H1 (cell line): ENCODE measurements around the gene GRIK1. TPM values are rescaled to one million over a fixed set of nuclear protein-coding genes. Genes with fewer than 3 reads are reported as not detected.

Source experiments
- CTCF ChIA-PET: fragments of 300-600 bp; sonication (Branson Sonifier 250); formaldehyde crosslinking; loops from one replicate; lab custom pipeline; 2021; ENCODE audit not compliant: partially characterized antibody; lab: Charles Lee
- POLR2A ChIA-PET: fragments of 300-600 bp; sonication (Branson Sonifier 250); formaldehyde crosslinking; loops from one replicate; lab custom pipeline; 2021; ENCODE audit warnings: inconsistent platforms; ENCODE audit not compliant: partially characterized antibody; lab: Charles Lee
- DNase-seq, 2 experiments: peaks; one replicate each; pipeline versions ENCODE4 v3.0.0 to v3.0.0-alpha.2; 2010 to 2022; ENCODE audit warnings: low spot score in 2 of 2, low read depth in 1 of 2, mixed read lengths in 1 of 2
- FAIRE-seq: peaks from 2 replicates; lab custom pipeline; 2011; peaks lifted over from hg19 to GRCh38; lab: Jason Lieb, UNC
- H2AFZ ChIP-seq: 2 replicates; pipeline ENCODE4 v1.8.1; 2012; ENCODE audit warnings: low read length, inconsistent platforms
- H2AK5ac ChIP-seq: 2 replicates; pipeline ENCODE4 v1.6.1; 2013; ENCODE audit warnings: low read depth, low read length
- H2BK120ac ChIP-seq: replicated peaks from 2 replicates; pipeline ENCODE3; 2013; ENCODE audit warnings: low read depth, low read length, inconsistent platforms
- H2BK12ac ChIP-seq: 2 replicates; pipeline ENCODE4 v1.6.1; 2013; ENCODE audit warnings: low read depth, low read length
- H2BK15ac ChIP-seq: 2 replicates; pipeline ENCODE4 v1.6.1; 2013; ENCODE audit warnings: low read length
- H2BK20ac ChIP-seq: 2 replicates; pipeline ENCODE4 v1.6.1; 2013; ENCODE audit warnings: low read length
- H2BK5ac ChIP-seq: 2 replicates; pipeline ENCODE4 v1.6.1; 2013; ENCODE audit warnings: low read depth, low read length
- H3K14ac ChIP-seq: 2 replicates; pipeline ENCODE4 v1.6.1; 2013; ENCODE audit warnings: inconsistent platforms; ENCODE audit not compliant: insufficient read length
- H3K18ac ChIP-seq: 2 replicates; pipeline ENCODE4 v1.6.1; 2013; ENCODE audit warnings: low read length; ENCODE audit errors: extremely low read depth
- H3K23ac ChIP-seq: 2 replicates; pipeline ENCODE4 v1.6.1; 2013; ENCODE audit warnings: inconsistent platforms; ENCODE audit not compliant: insufficient read length
- H3K23me2 ChIP-seq: 2 replicates; pipeline ENCODE4 v1.6.1; 2013; ENCODE audit warnings: low read depth, low read length
- H3K27ac ChIP-seq: 2 replicates; pipeline ENCODE4 v1.6.1; 2011; ENCODE audit warnings: low read depth, low read length, inconsistent platforms
- H3K27me3 ChIP-seq, 4 experiments: replicated peaks in 1 of 4; 1 replicate in 1 of 4; 2 replicates in 3 of 4; pipeline versions ENCODE4 v1.6.1 to v1.8.1; 2011 to 2013; ENCODE audit warnings: low read length in 3 of 4, mild to moderate bottlenecking in 3 of 4, inconsistent platforms in 2 of 4, mixed read lengths in 2 of 4, moderate library complexity in 1 of 4; ENCODE audit not compliant: control insufficient read depth in 3 of 4, insufficient read depth in 3 of 4; ENCODE audit errors: extremely low read depth in 1 of 4
- H3K36me3 ChIP-seq, 4 experiments: 2 replicates each; pipeline versions ENCODE4 v1.6.1 to v1.8.1; 2011 to 2013; ENCODE audit warnings: mild to moderate bottlenecking in 4 of 4, low read length in 3 of 4, moderate library complexity in 2 of 4, control low read depth in 1 of 4, inconsistent platforms in 1 of 4; ENCODE audit not compliant: insufficient read depth in 4 of 4, control insufficient read depth in 2 of 4
- H3K4ac ChIP-seq: replicated peaks from 2 replicates; pipeline ENCODE3; 2013; ENCODE audit warnings: low read length, low read depth, mixed read lengths, inconsistent platforms; ENCODE audit not compliant: insufficient read length
- H3K4me1 ChIP-seq, 4 experiments: replicated peaks in 1 of 4; 1 replicate in 1 of 4; 2 replicates in 3 of 4; pipeline versions ENCODE4 v1.6.1 to v1.8.1; 2011 to 2013; ENCODE audit warnings: low read length in 3 of 4, inconsistent platforms in 2 of 4, mixed read lengths in 1 of 4; ENCODE audit not compliant: insufficient read depth in 4 of 4, control insufficient read depth in 3 of 4
- H3K4me2 ChIP-seq, 2 experiments: 2 replicates each; pipeline versions ENCODE4 v1.6.1 to v1.8.1; 2011 to 2013; ENCODE audit warnings: low read depth in 2 of 2, low read length in 2 of 2, control low read depth in 1 of 2, inconsistent platforms in 1 of 2, mild to moderate bottlenecking in 1 of 2; ENCODE audit not compliant: insufficient read depth in 1 of 2
- H3K4me3 ChIP-seq, 4 experiments: fragments of 200-600, 300-600 bp in 1 of 4; sonication (generic), shearing (Covaris generic), sonication (Bioruptor Twin) in 1 of 4; 2 replicates each; pipeline versions ENCODE4 v1.5.1 to v1.8.1; 2011 to 2016; ENCODE audit warnings: low read length in 4 of 4, low read depth in 3 of 4, control low read depth in 2 of 4, inconsistent platforms in 2 of 4, mild to moderate bottlenecking in 2 of 4, mixed read lengths in 1 of 4, moderate library complexity in 1 of 4; ENCODE audit not compliant: insufficient read depth in 2 of 4; ENCODE audit errors: extremely low read depth in 1 of 4
- H3K56ac ChIP-seq: replicated peaks from 2 replicates; pipeline ENCODE3; 2013; ENCODE audit warnings: low read depth, mild to moderate bottlenecking, mixed read lengths, low read length, inconsistent platforms; ENCODE audit not compliant: insufficient read length
- H3K79me1 ChIP-seq: 2 replicates; pipeline ENCODE4 v1.6.1; 2013; ENCODE audit warnings: low read depth, low read length, control low read depth
- H3K79me2 ChIP-seq, 2 experiments: 2 replicates each; pipeline versions ENCODE4 v1.6.1 to v1.8.1; 2012 to 2013; ENCODE audit warnings: low read length in 2 of 2, mild to moderate bottlenecking in 2 of 2, inconsistent platforms in 1 of 2; ENCODE audit not compliant: insufficient read depth in 2 of 2, control insufficient read depth in 1 of 2
- H3K9ac ChIP-seq, 4 experiments: replicated peaks in 1 of 4; 1 replicate in 1 of 4; 2 replicates in 3 of 4; pipeline versions ENCODE4 v1.6.1 to v1.8.1; 2011 to 2013; ENCODE audit warnings: low read depth in 3 of 4, low read length in 3 of 4, control low read depth in 2 of 4, mild to moderate bottlenecking in 2 of 4, moderate library complexity in 2 of 4, inconsistent platforms in 1 of 4; ENCODE audit errors: extremely low read depth in 1 of 4
- H3K9me3 ChIP-seq, 2 experiments: 2 replicates each; pipeline versions ENCODE4 v1.6.1 to v1.8.1; 2012 to 2013; ENCODE audit warnings: mild to moderate bottlenecking in 2 of 2, moderate library complexity in 2 of 2, control low read depth in 1 of 2, inconsistent platforms in 1 of 2, low read depth in 1 of 2, low read length in 1 of 2, mixed read lengths in 1 of 2; ENCODE audit not compliant: insufficient read depth in 2 of 2
- H4K20me1 ChIP-seq, 2 experiments: replicated peaks in 1 of 2; 2 replicates each; pipeline versions ENCODE3 to v1.8.1; 2011 to 2013; ENCODE audit warnings: inconsistent platforms in 2 of 2, low read length in 2 of 2, mild to moderate bottlenecking in 1 of 2; ENCODE audit not compliant: insufficient read depth in 2 of 2, control insufficient read depth in 1 of 2
- H4K5ac ChIP-seq: 2 replicates; pipeline ENCODE4 v1.6.1; 2013; ENCODE audit warnings: low read length, low read depth, mixed read lengths, inconsistent platforms; ENCODE audit not compliant: insufficient read length
- H4K8ac ChIP-seq: 2 replicates; pipeline ENCODE4 v1.8.0; 2013; ENCODE audit warnings: mild to moderate bottlenecking, moderate library complexity, low read length, inconsistent platforms; ENCODE audit not compliant: insufficient read depth; ENCODE audit errors: extremely low read depth
- H4K91ac ChIP-seq: replicated peaks from 2 replicates; pipeline ENCODE3; 2013; ENCODE audit warnings: low read length, mixed read lengths, inconsistent platforms; ENCODE audit not compliant: insufficient read length
- KDM1A ChIP-seq: fragments of 200-600, 300-600 bp; sonication (generic); IDR thresholded peaks from 2 replicates; pipeline ENCODE4 v1.7.1; 2016; ENCODE audit warnings: mild to moderate bottlenecking, low read length, borderline replicate concordance
- KDM5A ChIP-seq: fragments of 200-600 bp; IDR thresholded peaks from 2 replicates; pipeline ENCODE4 v1.7.1; 2012; ENCODE audit warnings: mild to moderate bottlenecking, low read length, inconsistent platforms, mixed read lengths
- RAD21 ChIP-seq, 2 experiments: IDR thresholded peaks in 1 of 2; conservative IDR thresholded peaks in 1 of 2; 2 replicates each; pipeline ENCODE4 v1.6.1; 2011; ENCODE audit warnings: low read depth in 2 of 2, low read length in 2 of 2, improper control_type of control experiment in 1 of 2, inconsistent platforms in 1 of 2, mild to moderate bottlenecking in 1 of 2, moderate library complexity in 1 of 2
- YY1 ChIP-seq: IDR thresholded peaks from 2 replicates; pipeline ENCODE4 v1.6.1; 2011; ENCODE audit warnings: low read depth, mild to moderate bottlenecking, low read length
- WGBS, 2 experiments: shearing (Covaris generic) in 1 of 2; methylation state at CpG; one replicate each; pipeline versions ENCODE4 v1.1.6 to v1.1.7; 2013 to 2015; ENCODE audit warnings: low lambda C conversion rate in 2 of 2, mixed read lengths in 2 of 2, inconsistent platforms in 1 of 2, low coverage in 1 of 2, missing lambda C conversion rate in 1 of 2; ENCODE audit not compliant: insufficient replicate concordance in 2 of 2, insufficient coverage in 1 of 2, insufficient read length in 1 of 2; ENCODE audit errors: extremely low coverage in 1 of 2, missing lambda C conversion rate in 1 of 2; 5-methylcytosine and 5-hydroxymethylcytosine counted together
- polyA plus RNA-seq, 7 experiments: library from polyadenylated mRNA; depleted of rRNA in 3 of 7; stranded (reverse) in 5 of 7; unstranded in 2 of 7; fragments of >200 nt in 5 of 7; fragments of 200-250 nt in 2 of 7; gene quantifications; 1 replicate in 5 of 7; 2 replicates in 1 of 7; 4 replicates in 1 of 7; pipeline versions ENCODE4 v1.2.1 to v1.2.3, GENCODE V29; 2011 to 2013; ENCODE audit warnings: missing spikeins in 2 of 7, mixed read lengths in 2 of 7
- total RNA-seq: library from RNA; stranded (reverse); fragmentation: NEBNext Ultra II Directional; extraction: Animal tissue kit (Norgen Biotek cat#: 25700); gene quantifications from 2 replicates; pipeline ENCODE4 v1.2.1, GENCODE V29; 2021
- TF ChIP-seq, protein P1 (sequence below), 3 experiments: IDR thresholded peaks; 1 replicate in 2 of 3; 2 replicates in 1 of 3; pipeline versions ENCODE4 v1.5.1 to v1.6.1; 2011; ENCODE audit warnings: low read length in 3 of 3, mild to moderate bottlenecking in 3 of 3, inconsistent platforms in 2 of 3, low read depth in 1 of 3, moderate library complexity in 1 of 3; ENCODE audit not compliant: insufficient read depth in 1 of 3; ENCODE audit errors: control extremely low read depth in 1 of 3

GRIK1 gene
- total and polyA plus RNA-seq, 2 of the 8 experiments (the other 6 are each of a cell fraction or from before 2014, with no cell fraction given): 0.11 to 0.32 TPM

DNA sequence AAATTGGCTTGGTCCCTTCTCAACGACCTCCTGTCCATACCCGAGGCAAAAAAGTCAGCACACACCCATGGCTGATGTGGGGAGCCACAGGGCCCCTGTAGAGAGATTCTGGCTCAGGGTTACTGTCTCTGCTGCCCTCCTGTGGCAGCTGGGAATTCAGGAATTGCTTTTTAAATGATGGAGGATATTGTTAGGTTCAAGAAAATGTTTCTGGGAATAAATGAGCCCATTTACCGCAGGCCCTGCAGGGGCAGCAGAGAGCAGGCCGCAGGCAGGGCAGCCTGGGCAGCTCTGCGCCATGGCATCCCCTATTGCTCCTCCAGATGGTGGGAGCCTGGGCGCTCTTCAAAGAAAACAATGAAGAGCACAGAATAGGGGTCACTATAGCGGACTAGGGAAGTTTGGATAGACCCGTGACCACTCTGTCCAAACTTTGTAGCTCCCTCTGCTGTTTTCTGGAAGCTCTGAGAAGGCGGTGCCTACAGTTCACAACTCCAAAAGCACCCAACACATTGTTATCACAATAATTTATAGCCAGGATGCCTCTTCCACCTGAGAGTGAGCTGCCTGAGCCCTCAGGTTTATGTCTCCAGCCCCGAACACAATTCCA, 440.0 kb downstream of the GRIK1 start:
- Histone ChIP-seq H3K4me2 (no peak overlapping the region), H3K27me3 (no peaks in the 10 kb centered on the region), H3K9me3 (peaks cover 0 to 4% of the 10 kb centered on the region in 2 experiments; a peak in 2 of 4 replicates), H3K79me2 (no peaks in the 10 kb centered on the region)
- TF ChIP-seq YY1: peak; percentile 78
- TF ChIP-seq, protein P1, sequence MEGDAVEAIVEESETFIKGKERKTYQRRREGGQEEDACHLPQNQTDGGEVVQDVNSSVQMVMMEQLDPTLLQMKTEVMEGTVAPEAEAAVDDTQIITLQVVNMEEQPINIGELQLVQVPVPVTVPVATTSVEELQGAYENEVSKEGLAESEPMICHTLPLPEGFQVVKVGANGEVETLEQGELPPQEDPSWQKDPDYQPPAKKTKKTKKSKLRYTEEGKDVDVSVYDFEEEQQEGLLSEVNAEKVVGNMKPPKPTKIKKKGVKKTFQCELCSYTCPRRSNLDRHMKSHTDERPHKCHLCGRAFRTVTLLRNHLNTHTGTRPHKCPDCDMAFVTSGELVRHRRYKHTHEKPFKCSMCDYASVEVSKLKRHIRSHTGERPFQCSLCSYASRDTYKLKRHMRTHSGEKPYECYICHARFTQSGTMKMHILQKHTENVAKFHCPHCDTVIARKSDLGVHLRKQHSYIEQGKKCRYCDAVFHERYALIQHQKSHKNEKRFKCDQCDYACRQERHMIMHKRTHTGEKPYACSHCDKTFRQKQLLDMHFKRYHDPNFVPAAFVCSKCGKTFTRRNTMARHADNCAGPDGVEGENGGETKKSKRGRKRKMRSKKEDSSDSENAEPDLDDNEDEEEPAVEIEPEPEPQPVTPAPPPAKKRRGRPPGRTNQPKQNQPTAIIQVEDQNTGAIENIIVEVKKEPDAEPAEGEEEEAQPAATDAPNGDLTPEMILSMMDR (IDR thresholded peaks at IDR 0.05; ENCODE audit: control extremely low read depth in 1 of 3, insufficient read depth in 1 of 3, low read depth in 1 of 3, low read length in 3 of 3): peak; percentile 82 to 93 (median 93)
- no peak for TF ChIP-seq KDM5A
- TF ChIP-seq KDM1A: 0 out of 2 replicates have a peak, but pooled peaks have one; percentile 12
- TF ChIP-seq RAD21 (IDR thresholded peaks at IDR 0.05 in 1 of 2, conservative IDR thresholded peaks at IDR 0.05 in 1 of 2; ENCODE audit: low read depth in 2 of 2, low read length in 2 of 2): peak in 1 of 2 experiments; percentile 82
- TF ChIP-seq, all 59 proteins: peak for 4
- H4K91ac ChIP-seq: no peak overlapping the region
- ChIA-PET POLR2A (no interaction called here), CTCF (interaction anchor here (0.6 to 2.8 kb wide), 26 partner anchors 11 to 536 kb away, joined by 3 to 17 read pairs (median 4); no protein-coding TSS in a partner anchor)
- H4K20me1 ChIP-seq: no peaks in the 10 kb centered on the region
- no peak overlapping the region for H2BK15ac ChIP-seq
- no peak overlapping the region for H3K23ac ChIP-seq
- no peak overlapping the region for H3K4me3 ChIP-seq
- H3K56ac ChIP-seq: no peak overlapping the region
- no peak overlapping the region for H4K8ac ChIP-seq
- H3K14ac ChIP-seq: no peak overlapping the region
- no peak overlapping the region for H2AFZ ChIP-seq
- no peak overlapping the region for H2AK5ac ChIP-seq
- no peak overlapping the region for H2BK20ac ChIP-seq
- no peaks in the 10 kb centered on the region for H3K36me3 ChIP-seq
- H2BK120ac ChIP-seq: no peak overlapping the region
- no peak overlapping the region for H3K9ac ChIP-seq
- H3K23me2 ChIP-seq: no peaks in the 10 kb centered on the region
- no peak overlapping the region for H3K4ac ChIP-seq
- no peak overlapping the region for H4K5ac ChIP-seq
- no peak overlapping the region for H2BK12ac ChIP-seq
- H3K18ac ChIP-seq: no peak overlapping the region
- H3K27ac ChIP-seq: no peak overlapping the region
- H2BK5ac ChIP-seq: no peak overlapping the region
- 72% methylated on average over 7 of the region's 10 CpGs; no CpG with 5 or more reads in 1 of the 2 experiments for WGBS, 2 experiments
- peak; percentile 73 for FAIRE-seq
- H3K4me1 ChIP-seq: no peaks in the 10 kb centered on the region
- no peaks in the 10 kb centered on the region for H3K79me1 ChIP-seq
- DNase-seq: peak; percentile 63 to 78
